ENCODE results near the gene CLEC4E.
"Not testable (repeated sequence)": the region's sequence is repeated elsewhere in the genome, so short reads cannot be mapped to it uniquely, and the experiment has no call there.

CLEC4E gene, protein sequence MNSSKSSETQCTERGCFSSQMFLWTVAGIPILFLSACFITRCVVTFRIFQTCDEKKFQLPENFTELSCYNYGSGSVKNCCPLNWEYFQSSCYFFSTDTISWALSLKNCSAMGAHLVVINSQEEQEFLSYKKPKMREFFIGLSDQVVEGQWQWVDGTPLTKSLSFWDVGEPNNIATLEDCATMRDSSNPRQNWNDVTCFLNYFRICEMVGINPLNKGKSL

DNA sequence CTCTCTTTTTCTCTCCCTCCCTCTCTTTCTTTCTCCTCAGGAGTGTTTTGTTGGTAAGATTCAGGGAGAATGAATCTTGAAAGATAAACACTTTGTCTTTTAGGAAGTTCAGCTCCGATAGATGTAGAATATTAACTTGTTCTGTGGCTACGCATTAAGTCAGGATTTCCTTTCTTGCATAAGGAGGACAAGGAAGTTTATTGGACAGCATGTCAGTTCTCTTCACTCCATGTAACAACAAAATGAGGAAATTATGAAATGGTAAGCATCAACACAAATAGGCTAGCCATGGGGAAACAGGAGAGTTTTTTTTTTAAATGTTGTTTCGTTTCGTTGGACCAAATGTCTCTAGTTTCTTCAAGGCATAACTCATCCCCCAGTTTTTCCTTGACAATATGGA lies at the start of gene CLEC4E:
Gene CLEC4E (minus strand): TSS at position 75 of the 400 bp plus-strand sequence. CDS start 108 bp downstream, outside the sequence.
- DNase-seq (ENCODE audit: low spot score), result not testable (repeated sequence)

DNA sequence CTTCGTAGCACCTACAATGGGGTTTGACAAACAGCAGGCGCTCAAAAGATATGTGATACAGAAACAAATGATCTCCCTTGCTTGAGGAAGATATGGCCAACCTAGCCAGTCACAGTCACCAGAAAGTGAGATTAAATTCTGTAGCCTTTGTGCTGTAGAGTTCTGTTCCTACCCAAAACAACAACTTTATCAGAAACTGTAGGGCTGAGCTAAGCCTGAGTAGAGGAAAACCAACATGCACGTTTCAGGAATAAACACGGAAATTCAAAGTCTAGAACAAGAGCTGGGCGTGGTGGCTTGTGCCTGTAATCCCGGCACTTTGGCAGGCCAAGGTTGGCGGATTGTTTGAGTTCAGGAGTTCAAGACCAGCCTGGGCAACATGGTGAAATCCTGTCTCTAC lies 49.0 kb upstream of the CLEC4E start:
- no peak for DNase-seq (ENCODE audit: low spot score)

DNA sequence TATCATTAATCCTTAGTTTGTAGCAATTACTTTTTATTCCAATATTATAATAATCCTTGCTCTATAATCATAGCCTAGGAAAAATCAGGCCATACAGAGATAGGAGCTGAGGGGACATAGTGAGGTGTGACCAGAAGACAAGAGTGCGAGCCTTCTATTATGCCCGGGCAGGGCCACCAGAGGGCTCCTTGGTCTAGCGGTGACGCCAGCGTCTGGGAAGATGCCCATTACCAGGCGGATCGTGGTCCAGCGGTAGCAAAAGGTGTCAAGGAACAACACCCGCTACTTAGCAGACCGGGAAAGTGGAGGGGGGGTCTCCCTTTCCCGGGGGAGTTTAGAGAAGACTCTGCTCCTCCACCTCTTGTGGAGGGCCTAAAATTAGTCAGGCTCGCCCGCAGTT lies 43.8 kb upstream of the CLEC4E start:
- DNase-seq (ENCODE audit: low spot score), result not testable (repeated sequence)

DNA sequence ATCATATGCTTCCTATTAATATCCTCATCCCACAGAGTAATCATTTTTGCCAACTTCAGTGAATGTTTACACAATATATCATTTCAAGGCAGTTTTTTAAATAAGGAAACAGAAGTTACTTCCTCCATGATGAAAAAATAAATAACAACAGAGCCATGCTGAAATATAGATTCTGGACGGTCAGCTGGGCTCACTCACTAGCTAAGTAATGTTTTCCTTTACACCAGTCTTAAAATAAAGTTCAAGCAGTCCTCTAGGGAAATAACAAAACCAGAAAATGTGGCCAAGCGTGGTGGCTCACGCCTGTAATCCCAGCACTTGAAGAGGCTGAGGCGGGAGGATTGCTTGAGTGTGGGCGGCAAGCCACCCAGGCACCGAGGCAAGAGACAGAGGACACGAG lies 43.3 kb upstream of the CLEC4E start:
- no peak for DNase-seq (ENCODE audit: low spot score)

DNA sequence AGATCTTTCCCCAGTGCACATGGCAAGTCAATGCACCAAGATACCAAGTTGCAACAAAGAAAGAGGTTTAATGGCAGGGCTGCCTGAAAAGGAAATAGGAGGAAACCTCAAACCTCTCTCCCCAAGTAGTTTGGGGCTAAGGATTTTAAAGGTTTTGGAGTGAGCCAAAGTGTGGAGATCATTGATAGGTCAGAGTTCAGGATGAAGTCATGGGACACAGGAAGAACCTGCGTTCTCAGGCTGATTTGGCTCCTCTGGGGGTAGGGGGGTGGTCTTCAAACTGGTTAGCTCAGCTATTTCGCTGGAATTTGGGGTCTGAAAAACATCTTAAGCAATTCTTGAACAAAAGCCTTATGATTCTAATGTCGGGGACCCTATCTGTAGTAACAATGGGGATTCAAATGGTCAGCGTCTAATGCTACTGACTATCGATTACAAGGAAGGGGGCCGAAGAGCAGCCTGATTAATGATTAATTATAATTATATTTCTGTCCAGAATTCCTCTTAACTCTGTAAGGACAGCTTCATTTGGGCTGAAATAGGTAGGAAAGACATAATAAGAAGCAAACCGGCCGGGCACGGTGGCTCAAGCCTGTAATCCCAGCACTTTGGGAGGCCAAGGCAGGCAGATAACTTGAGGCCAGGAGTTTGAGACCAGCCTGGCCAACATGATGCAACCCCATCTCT lies 40.5 kb upstream of the CLEC4E start:
- DNase-seq (ENCODE audit: low spot score), result no peak

DNA sequence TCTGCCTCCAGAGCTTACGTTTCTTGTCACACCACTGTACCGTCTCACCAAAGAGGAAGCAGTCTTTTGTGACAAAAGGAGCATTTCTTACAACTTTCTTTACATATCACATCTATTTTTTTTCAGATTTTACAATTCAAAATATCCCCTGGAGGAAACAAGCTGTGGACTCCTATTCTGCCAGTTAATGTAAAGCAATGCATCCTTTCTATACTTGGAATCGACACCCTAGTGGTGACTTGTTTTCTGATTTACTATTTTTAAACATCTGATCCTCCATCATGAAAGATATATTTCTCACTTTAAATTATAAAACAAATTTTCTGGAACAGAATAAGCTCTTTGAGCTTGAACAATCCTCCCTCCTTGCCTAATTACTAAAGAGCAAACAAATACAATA lies 37.2 kb upstream of the CLEC4E start:
- no peak for DNase-seq (ENCODE audit: low spot score)

DNA sequence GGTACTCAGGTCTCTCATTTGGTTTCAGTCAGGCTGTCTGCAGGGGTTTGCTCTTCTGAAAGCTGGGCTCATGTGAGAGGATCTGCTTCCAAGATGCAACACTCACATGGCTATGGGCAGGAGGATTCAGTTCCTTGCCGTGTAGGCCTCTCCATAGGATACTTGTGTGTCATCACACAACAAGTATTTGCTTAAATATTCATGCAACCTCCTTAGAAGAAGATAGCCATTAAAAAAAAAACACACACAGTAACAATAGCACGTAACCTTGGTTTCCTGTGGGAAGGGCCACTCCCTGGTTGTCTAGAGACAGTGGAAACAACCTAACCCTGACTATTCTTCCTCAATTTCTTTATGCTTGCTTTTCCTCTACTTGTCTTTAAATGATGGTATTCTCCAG lies 31.8 kb upstream of the CLEC4E start:
- DNase-seq (ENCODE audit: low spot score), result no peak

DNA sequence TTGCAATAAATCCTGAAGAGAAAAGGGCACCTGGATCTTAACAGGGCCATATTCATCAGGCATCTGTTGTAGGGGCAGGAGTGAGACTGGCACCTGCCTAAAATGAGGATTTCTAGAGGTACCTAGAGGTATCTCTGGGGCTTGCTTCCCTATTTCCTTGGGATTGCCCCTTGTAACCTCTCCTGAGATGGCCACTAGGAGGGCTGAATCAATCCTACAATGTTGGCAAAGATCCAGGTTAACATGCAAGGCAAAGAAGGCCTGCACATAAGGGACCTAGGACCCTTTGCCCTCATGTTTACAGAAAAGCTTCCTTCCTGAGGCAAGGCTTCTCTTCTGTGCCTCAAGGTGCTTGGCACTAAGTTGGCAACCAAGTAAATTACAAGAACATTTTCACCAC lies 25.8 kb upstream of the CLEC4E start:
- no peak for DNase-seq (ENCODE audit: low spot score)

DNA sequence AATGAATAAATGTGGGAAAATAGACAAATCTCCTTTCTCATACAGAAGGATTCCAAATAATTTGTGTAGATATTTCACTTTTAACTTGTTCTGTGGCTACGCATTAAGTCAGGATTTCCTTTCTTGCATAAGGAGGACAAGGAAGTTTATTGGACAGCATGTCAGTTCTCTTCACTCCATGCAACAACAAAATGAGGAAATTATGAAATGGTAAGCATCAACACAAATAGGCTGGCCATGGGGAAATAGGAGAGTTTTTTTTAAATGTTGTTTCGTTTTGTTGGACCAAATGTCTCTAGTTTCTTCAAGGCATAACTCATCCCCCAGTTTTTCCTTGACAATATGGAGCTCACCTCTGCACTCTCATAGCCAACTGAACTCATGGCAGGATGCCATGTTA lies 25.3 kb upstream of the CLEC4E start:
- not testable (repeated sequence) for DNase-seq (ENCODE audit: low spot score)

DNA sequence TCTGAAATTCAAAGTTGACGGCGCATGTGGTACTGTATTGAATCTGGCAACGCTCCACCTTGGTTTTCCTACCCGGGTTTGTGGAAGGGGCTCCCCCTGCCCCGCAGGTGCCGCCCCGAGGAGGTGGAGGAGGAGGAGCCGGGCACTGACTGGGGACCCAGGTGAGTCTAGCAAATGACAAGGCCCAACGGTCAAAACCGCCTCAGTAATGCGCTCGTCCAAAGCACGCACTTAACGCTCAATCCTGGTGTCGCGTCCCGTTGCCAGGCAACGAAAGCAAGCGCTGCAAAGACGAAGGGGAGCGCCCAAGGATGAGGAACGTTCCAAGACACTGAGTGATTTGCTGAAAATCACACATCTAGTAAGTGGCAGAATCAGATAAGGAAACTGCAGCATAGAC lies 24.0 kb upstream of the CLEC4E start:
- DNase-seq (ENCODE audit: low spot score), result peak; percentile 6

DNA sequence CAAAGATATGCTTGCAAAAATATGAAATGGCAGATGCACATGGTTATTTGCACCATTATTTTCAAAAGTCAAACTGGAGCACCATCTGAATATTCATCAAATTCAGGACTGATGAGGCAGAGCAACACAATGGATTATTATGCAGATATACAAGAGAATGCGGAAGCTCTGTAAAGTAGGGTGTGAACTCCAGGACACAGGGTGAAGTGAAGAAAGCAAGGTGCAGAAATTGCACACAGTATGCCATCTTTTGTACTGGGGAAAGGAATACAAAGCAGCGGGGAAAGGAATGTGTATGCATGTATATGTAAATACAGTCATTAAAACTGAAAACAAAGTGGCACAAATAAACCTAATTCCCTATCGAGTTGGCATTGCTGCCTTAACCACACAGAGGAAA lies 22.7 kb upstream of the CLEC4E start:
- no peak for DNase-seq (ENCODE audit: low spot score)

DNA sequence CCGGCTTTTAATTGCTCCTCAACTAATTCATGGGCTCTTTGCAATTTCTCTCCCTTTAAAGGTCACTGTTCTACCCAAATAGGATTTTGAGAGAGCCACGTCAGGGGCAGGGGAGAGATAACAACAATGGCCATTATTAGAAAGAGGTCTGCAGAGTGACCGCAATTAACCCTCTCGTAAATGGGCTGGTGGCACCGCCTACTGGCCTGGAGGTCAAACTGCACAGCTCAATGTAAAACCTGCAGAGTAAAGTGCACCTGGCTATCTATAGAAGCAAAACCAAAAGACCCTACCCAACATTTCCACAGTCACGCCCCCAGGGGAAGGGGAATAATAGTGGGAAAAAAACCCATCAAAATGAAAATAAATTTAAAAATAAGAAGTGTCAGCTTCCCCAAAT lies 21.6 kb upstream of the CLEC4E start:
- DNase-seq (ENCODE audit: low spot score), result no peak

DNA sequence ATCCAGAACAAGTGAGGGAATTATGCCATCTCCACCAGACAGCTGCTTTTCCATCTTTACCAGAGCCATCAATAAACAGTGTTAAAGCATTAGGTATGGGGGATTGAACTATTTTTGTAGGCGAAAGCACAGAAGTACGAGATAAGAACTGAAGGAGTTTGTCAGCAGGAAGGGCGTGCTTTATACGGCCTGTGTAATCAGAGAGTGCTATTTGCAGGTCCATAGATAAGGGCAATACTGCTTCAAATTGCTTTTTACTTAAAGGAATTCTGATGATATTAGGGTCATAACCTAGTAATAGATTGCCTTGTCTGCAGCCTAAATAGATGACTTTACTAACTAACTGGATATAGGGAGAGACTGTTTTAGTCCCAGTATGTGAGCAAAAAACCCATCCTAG lies 20.3 kb upstream of the CLEC4E start:
- no peak for DNase-seq (ENCODE audit: low spot score)

DNA sequence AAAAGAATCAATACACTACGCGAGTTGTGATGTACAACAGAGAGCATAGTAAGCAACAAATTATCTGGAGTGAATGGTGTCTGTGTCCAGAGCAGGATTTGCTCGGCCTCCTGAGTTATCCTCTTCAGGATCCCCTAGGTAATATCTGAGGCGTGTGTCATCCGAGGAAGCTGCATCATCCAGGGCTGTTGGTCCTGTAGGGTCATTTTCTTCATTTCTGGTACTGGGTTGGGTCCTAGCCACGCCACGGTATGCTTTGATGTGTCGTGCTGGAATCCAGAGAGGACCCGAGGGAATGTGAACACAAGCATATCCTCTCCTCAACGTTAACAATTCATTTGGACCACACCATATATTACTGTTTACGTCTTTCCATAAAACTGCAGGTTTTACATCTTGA lies 19.0 kb upstream of the CLEC4E start:
- DNase-seq (ENCODE audit: low spot score), result no peak

DNA sequence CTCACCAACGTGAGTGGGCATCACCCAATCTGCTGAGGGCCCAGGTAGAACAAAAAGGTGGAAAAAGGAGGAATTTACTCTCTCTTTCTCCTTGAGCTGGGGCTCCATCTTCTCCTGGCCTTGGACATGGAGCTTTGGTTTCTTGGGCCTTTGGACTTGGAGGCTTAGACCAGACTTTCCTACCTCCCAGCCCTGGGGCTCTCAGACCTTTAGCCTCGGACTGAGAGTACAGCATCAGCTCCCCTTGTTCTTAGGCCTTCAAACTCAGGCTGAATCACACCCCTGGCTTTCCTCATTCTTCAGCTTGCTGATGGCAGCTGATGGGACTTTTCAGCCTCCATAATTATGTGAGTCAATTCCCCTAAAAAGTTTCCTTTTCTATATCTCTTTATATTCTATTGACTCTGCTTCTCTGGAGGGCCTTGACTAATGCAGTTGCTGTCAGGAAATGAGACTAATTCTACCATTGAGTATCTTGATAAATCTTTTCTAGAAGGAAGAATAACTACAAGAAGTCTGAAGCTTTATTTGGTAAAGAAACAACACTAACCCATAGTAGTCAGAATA lies 15.9 kb upstream of the CLEC4E start:
- DNase-seq (ENCODE audit: low spot score), result no peak

DNA sequence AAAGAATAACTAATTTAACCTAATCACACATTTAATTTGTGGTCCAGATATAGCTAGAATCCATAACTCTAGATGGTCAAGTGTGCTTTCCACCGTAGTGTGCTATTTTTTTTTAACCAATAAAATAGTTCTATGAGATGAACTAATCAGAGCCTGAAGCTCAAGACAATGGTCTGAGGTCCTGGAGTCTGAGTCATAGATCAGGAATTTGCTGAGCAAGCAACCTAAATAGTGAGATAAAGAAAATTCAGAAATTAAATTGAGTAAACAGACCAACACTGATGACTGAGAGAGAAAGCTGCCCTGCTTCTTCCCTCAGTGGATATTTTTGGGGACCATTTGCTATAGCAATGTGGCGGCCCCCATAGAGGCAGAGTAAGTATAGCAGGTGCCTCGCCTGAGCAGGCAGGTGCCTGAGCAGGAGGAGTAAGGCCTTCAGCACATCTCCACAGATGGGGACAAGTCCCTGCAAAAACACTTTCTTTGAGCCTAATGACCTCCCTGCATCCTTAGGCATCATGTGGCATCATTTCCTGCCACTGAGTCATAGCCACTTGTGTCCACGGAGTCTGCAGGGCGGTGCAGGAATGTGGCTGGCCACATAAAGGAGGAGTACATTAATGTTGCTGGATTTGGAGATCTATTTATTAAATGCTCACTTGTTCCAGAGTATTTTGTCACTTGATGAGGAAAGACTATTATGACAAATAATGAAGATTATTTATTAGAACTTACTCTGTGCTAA lies 13.9 kb upstream of the CLEC4E start:
- no peak for DNase-seq (ENCODE audit: low spot score)

DNA sequence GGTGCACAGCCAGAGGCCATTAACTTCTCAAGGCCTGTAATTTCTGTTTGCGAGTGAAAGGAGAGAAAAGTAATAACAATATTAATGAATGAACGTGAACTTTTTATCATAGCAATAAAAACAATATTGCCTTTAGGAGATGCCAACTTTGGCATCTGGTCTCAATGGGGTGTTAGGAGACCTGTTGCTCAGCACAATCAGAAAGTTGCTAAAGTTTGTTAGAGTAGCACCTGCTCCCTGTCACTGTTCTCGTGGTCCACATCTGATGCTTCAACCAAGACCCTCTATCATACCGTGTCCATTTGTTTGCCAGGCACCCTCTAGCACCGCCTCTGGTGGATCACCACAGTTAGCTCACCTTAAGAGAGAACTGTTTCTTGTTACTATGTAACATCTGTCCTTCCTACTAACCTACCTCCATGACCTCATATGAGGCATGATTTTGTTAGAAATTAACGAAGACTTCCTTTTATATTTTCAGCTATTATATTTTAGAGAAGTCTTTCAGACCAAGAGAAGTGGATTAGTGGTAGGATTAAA lies 12.5 kb upstream of the CLEC4E start:
- no peak for DNase-seq (ENCODE audit: low spot score)

DNA sequence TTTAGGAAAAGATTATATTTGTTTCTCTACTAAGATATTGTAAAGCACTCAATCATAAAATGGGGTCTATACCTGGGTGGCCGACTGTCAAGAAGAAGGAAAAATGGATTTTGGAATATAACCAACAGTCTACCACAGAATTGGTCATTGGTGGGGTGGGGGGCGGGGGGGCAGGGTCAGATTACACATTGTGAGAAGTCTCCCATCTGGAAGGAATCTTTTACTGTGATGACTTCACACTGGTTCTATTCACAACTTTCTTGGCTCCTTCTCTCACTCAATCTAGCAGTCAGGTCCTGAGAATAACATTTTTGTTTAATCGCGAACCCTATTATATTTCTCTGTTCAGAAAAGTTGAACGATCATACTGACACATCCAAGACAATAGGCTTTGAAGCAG lies 8.7 kb upstream of the CLEC4E start:
- no peak for DNase-seq (ENCODE audit: low spot score)

DNA sequence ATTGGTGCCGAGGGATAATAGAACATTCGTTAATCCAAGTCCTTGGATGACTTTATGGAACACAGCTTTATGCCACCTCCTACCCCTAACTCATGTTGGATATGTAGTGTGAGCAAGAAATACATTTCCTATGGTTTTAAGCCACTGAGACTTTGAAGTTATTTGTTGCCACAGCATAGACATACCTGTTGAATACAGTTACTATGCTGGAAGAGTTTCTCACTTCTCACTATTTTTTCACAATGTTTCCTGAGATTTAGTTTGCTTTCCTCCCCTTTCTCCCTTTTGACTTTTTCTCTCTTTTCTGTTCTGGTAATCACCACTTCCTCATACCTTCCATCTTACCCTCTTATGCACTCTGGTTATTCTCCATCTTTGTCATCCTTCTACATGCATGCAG lies 7.5 kb upstream of the CLEC4E start:
- no peak for DNase-seq (ENCODE audit: low spot score)

DNA sequence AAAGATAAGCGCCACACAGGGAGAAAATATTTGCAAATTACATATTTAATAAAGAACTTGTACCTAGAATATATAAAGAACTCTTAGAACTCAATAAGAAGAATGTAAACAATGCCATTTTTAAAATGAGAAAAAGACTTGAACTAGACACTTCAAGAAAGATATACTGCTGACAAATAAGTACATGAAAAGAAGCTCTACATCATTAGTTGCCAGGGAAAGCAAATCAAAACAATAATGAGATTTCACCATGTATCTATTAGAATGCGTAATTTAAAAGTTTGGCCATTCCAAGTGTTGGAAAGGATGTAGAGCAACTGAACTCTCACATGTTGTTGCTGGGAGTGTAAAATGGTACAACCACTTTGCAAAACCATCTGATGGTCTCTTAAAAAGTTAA lies 6.9 kb upstream of the CLEC4E start:
- DNase-seq (ENCODE audit: low spot score), result no peak

DNA sequence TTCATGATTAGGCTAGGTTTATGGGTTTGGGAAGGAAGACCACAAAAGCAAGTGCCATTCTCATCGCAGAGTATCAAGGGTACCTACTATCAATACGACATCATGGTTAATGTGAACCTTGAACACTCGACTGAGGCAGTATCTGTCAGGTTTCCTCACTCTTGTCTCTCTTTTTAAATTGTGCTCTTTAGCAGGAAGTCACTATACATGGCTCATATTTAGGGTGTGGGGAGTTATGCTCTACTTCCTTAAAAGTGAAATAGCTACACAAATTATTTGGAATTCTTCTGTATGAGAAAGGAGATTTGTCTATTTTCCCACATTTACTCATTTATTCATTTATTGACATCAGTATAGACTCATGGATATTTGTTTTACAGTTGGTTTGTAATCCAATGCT lies 5.9 kb upstream of the CLEC4E start:
- no peak for DNase-seq (ENCODE audit: low spot score)

DNA sequence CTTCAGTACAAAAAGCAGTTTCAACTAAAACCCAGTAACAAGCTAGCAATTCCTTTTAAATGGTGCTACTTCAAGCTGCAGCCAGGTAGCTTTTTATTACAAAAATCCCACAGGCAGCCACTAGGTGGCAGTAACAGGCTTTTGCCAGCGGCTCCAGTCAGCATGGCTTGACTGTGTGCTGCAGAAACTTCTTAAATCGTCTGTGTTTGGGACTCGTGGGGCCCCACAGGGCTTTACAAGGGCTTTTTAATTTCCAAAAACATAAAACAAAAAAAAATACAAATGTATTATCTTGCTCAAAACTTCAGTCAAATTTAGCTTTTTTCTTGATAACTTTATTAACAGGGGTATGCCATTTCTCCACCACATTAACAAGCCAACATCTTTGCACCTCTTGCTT lies 3.6 kb upstream of the CLEC4E start:
- peak; percentile 59 for DNase-seq (ENCODE audit: low spot score)

DNA sequence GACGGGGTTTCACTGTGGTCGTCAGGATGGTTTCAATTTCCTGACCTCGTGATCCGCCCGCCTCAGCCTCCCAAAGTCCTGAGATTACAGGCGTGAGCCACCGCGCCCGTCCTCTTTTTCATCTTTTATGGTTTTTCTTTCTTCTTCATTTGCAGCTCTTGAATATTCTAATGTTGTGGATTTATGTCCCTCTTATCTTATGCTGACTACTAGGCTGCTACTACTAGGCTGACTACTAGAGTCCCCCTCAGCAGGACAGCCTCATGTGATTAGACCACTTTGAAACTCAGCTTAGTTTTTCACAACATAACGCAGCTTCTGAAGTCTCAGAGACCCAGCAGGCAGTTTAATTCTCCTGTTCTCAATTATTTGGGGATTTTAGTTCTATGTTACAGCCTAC lies 857 bp upstream of the CLEC4E start:
- DNase-seq (ENCODE audit: low spot score), result no peak
